Hematopoietic multipotent progenitor cell treated with erythropoietin and hydrocortisone succinate and interleukin-3 and kit ligand, for 17 days (in vitro differentiated cells): ENCODE results near the gene PRAC2.

ENCODE experiments used
- DNase-seq: peaks from one replicate; pipeline ENCODE4 v3.0.0-alpha.2; 2015; ENCODE audit warnings: low spot score

PRAC2 gene

DNA sequence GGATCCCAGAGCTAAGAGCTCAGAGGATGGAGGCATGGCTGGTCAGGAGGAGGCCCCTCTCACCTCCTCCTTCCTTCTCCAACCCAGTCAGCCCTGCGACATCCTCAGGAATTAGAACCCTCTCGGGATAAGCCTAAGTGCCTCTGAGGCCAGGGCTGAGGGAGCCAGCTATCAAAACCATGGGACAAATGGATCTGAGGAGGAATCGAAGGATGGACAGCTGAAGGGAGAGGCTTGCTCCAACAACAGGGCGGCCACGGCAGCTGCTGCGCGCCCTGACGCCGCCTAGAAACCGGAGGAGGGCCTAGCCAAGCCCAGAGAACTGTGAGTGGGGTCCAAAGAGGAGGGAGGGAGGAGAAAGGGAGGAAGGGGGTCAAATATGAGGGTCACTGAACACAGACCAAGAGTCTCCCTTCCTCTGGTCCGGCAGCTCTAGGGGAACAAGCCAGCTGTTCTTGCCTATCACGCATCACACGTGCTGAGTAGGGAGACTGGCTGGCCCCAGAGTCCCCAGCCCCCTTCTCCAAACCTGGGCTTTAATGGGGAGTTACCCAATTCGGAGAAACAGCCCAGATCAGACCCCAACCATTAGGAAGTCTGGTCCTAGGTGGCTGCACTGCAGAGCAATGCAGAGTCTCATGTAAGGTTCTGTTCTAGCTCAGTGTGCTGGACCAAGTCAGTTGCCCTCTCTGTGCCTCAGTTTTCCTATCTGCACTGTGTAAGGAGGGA is 11.5 kb downstream of the PRAC2 start:
- no peak for DNase-seq

DNA sequence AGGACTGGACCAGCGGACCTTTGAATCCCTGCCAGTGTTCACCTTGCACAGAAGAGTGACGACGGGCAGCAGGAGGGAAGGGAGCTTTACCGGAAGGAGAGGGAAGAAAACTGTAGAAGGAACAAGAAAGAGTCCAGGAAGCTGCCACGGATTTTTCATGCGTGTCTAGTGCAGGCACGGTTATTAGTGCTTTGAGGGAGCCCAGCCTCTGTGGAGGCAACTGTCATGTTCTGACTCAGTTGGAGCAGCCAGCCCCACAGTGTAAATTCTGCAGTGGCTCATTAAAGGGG is 12.0 kb downstream of the PRAC2 start:
- DNase-seq: no peak

DNA sequence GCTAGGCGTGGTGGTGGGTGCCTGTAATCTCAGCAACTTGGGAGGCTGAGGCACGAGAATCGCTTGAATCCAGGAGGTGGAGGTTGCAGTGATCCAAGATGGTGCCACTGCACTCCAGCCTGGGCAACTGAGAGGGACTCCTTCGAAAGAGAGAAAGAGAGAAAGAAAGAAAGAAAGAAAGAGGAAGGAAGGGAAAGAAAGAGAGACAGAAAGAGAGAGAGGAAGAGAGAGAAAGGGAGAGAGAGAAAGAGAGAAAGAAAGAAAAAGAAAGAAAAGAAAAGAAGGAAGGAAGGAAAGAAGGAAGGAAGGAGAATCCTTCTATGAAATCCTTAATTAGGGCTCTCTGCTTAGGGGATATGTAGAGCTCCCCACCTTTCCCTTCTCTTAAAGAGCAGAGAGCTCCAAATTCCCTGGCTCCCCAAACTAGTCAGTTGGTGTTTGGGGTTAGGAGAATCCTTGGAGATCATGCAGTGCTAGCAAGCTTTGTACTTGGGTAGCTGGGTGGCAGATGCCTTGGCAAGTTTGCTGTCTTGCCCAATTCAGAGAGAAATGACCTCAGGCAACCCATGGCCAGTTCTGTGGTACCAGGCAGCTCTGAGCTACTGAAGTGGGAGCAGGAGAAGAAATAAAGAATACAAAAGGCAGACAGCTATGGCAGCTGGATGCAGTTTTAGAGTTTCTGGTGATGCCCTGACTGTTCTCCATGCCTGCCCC is 14.5 kb downstream of the PRAC2 start:
- DNase-seq: no peak

DNA sequence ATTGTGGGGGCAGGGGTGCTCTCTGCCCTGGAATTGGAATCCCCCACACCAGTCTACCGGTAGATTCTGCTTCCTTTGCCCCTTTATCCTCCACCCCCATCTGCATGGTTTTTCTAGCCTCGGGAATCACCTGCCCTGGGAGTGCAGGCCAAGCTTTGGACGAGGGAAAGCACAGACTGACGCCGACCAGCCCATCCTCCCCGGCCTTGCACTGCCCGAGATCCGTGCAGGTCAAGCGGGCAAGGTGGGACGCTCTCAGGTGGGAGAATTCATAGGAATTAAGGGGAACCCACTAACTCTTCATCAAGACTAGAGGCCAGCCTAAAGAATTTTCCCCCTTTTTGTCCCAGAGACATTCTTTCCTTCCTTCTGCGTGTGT is 15.4 kb downstream of the PRAC2 start:
- DNase-seq: no peak

DNA sequence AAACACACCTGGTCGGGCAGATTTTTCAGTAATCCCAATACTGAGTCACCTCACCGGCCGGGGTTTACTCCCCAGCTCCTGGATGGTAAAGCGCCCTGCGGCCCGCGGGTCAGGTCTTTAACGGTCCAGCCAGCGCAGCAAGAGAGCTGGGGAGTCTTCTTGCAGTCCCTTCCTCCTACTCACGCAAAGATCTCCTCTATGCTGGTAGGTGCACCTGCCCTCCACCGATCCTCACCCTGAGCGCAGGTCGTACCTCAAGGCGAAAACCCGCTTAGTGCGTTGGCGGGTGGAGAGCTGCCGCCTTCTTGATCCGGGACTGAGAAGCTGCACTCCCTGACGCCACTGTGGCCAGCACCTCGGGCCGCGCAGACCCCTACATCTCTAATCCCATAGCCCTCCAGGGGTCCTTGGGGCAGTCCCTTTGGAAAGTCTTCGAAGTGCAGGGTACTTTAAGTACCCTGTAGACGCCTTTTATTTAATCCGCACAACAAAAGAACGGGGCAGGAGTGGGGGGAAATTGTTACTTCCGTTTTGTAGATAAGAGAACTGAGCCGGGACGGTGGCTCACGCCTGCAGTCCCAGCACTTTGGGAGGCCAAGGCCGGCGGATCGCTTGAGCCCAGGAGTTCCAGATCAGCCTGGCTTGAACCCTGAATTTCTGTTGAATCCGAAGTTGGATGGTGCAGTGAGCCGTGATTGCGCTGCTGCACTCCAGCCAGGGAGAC is 16.0 kb downstream of the PRAC2 start:
- DNase-seq: no peak

DNA sequence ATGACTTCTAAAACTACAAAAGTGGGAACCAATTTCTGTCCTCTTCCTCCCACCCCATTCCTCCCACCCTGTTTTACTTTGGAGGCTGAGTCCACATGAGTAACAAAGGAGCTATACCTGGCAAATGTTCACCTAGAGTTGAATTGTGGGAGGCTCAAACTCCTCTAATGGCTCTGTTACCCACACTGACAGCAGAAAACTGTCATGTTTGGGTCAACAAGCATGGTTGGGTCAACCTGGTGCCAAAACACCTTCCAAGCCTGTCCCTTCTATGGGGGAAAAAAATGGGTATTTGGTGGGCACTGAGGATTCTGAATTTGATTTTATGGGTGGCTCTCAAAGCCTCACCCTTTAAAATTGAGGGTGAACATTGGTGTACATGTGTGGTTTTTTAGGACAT is 17.6 kb downstream of the PRAC2 start:
- no peak for DNase-seq

DNA sequence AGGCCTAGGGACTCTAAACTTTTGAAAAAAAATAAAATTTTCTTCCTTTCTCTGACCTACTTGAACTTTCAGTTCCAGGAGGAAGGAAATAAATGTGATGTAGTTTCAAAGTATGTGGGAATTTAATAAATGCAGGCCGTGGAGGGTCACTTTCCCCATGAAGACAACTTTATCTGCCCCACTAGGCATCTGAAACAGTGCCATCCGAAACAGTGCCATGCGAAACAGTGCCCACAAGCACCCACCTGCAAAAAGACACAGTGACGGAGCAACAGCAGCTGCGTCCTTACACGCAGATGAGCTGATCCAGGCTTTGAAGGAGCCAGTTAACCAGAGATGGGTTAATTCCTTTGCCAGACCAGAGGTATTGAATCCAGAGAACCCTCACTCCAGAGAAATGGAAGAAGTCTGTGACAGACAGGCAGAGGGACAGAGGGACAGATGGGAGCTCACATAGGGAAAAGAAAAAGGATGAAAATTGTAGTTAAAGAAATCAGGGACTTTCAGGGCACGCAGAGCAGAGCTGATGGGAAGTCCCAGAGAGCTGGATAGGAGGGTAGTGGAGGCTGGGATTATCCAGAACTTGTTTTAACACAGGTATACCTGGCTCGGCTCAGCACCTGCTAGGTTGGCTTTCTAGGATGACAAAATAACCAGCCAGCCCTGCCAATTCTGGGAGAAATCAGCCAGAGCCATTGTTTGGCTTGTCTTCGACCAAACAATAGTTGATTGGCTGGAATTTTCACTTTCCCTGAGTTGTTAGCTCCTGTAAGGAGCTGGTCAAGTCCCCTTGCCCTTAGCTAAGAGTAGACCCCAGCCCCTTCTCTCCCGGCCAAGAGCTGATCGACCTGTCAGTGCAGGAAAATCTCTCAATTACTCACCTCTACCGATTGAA is 22.6 kb downstream of the PRAC2 start:
- no peak for DNase-seq

DNA sequence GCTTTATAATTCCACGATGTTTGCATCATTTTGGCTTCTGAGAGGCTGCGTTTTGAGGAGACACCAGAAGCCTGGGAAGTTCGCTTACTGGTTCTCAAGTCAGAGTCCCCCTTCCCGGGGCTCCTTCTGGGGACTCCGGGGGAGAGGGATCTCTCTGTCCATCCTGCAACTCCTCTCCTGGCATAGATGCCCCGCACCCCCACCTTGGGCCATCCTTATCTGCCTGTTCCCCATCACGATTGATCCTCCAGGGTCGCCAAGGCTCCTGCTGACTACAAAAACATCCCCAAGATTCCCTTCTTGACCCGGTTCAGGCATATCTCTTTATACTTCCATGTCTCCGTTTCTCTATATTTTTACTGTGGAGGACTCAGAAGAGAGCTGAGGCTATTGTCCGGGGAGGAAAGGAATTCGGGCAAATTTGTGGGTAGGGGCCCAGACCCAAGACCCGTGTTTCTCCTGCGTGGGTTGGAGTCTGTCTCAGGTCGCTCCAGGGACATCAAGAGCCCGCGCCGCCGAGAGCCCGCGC is 24.0 kb downstream of the PRAC2 start:
- no peak for DNase-seq

DNA sequence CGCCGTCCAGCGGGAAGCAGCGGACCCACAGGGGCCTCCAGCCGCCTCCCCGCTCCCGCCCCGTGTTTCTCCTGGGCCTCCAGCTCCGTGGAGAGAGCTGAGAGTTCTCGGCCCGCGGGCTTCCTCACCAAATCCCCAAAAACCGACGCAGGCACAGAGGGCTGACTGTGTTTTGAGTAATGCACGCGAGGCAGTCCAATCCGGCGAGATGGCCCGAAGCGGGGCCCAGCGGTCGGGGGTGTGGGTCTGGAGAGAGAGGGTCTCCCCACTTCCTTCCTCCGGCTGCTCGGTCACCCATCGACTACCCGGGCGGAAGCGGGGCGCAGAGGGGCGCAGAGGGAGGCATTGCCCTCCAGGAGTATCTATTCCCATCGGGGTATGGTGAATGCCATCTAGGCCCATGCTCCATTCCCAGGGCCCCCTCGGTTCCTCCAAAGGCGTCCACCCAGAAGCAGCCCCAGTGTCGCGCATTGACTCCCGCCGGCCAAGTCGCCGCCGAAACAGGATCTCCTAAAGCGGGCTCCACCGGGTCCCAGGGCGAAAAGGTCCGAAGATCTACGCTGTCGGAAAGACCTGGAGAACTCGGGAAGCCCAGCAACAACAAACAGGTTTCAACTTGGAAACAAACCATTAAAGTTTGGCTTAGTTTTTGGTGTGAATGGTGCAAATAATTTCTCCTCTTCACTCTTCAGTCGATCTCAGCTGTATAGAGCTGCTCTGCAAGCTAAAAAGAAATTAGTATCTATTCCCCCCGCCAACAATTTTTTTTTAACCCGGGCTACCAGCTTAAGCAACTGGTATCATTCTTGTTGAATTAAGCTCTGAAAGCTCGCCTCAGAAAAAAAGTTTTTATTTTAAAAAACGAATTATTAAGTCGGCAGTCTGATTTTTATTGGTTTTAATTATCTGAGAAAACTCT is 24.7 kb downstream of the PRAC2 start:
- DNase-seq: no peak

DNA sequence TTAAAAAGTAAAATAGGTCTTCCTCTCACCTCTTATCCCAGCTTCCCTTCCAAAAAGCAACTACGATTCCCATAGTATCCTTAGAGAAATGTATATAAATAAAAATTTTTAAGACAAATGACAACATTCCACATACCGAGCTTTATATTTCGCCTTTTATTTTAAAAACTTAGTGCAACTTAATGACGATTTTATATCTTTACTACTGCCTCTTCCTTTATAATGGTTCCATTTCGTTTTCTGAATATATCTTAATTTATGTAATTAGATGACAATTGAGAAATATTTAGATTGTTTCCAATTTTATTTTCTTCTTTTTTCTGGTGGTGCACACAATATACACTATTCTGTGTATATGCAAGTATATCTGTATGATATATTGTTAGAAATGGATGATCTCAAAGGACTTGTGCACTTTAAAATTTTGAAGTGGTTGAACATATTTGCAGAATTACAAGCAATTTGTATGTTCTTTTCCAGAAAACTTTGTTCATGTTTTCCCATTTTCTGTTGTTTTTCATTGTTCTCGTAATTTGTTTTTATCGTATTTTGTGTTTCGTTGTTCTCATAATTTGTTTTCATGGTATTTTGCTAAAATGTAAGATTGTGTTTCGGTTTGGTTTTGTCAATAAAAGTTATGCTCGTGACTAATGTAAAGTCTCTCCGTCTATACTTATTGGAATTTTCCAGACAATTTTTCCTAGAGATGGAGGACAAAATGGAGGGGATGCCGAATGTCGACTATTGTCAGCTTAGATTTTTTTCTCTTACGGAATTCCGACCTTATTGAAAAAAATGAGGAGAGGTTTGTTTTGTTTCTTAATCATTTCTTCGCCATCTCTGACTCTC is 26.0 kb downstream of the PRAC2 start:
- DNase-seq: no peak

DNA sequence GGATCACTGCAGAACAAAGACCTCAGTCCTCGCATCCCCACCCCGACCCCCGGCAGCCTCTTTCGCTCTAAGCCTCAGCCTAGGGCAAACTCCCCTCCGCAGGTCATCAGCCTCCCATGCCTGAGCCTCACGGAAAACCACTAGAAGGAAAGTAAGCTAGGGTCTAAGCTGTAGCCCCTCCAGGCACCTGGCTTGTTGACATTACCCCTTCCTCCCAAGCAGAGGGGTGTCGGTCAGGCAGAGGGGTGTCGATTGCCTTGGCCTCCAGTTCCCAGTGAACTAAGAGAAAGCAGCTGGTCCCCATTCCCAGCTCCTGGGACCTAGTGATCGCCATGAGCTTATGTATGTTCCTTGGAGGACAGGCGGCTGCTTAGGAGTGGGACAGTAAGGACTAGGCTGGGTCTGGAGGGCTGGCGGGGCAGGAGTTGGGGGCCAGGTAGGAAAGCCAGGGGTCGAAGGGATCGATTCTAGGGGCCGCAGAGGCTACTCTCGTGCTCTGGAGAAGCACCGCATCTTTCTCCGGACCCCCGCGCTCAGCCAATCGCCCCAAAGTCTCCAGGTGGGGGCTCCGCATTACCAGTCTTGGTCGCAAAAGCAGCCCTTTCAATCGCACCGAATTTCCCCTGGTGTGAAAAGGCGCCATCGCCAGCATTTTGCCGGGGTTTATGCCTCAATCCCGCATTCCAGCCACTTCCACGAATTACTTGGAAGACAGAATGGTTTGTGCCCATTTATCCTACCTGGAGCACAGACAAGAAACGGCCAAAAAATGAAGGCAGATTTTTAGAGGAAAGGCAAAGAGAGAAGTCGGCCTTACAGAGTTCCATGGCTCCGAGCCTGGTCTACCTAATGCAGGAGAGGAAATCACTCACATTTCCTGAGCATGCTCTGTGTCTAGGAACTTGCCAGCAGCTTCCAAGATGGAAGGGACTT is 26.9 kb downstream of the PRAC2 start:
- no peak for DNase-seq

DNA sequence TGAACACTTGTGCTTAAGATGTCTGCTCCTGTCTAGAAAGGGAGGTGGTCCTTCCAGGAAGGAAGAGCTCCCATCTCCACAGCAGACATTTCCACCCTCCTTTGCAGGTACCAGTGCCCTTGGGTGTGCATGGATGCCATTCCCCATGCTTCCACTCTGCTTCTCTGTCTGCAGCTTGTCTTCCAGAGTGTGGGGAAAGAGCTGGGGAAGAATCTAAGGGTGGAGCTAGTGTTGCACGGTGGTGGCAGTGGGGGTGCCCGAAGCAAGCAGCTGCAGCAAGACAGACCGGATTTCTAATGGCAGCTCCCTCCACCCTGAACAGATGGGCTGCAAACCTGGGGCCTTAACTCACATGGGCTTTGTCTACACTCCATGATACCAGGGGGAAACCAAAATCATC is 28.2 kb downstream of the PRAC2 start:
- no peak for DNase-seq

DNA sequence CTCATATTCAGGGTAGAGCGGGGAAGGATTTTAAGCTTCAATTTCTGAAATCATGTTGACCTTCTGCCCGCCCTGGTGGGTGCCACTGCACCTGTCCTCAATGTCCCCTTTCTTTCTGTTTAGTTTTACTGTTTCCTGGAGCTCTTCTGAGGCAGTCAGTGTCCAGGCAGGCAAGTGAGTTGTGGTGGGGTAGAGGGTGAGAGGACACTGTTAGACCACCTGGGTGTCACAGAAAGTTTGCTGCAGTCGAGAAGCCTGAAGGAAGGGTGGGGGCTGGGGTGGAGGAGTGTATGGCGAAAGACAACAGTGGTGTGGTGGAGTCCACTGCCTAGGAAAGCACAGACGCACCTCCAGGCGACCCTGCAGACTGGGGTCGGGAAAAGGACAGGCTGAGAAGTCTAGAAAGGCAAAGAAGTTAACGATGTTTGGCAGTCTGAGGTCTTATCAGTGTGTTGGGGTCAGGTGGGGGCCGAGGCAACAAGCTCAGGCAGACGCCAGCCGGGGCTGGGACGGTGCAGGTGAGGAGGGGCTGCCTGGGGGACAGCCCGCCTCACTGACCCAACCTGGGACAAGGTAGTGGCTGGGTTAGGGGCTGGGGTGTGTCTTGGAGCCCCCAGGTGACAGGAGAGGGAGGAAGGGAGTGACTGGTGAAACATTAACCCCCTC is 28.9 kb downstream of the PRAC2 start:
- no peak for DNase-seq

DNA sequence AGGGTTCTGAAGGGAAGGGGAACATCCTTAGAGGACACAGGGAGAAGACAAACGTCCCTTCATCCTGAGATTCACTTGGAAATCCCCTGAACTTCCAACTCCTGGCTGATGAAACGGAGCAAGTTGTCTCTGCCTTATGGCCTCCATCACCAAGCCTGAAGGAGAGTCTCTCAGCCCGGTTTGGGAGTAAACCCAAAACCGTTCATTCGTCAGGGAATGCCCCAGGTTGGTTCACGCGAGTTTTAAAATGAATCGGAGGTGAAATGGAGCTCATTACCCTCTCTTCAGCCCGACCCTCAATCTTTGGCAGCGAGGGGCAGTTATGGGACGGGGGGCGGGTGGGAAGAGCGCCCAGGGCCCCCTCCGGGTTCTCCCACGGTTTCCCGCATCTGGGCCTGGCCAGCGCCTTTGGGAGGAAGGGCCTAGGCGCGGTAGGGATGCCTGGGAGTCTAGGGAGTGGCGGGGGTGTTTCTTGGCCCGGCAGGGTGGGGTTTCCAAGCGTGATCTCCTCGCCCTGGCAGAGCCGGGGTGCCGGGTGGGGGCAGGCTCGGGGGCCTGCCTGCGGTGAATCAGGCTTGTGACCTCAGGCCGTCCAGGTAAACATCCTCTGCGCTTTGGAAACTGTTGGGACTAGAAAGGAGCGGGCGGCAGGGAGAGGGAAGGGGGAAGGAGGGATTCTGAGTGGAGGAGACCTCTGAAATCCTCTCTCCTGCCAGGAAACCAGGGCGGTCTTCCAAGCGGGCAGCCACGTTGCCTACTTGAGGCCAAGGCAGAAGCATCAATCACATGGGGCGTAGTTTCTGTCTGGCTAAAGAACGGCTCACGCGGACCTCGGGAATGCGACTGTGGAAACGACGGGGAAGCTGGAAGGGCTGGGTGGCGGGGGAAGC is 29.7 kb downstream of the PRAC2 start:
- DNase-seq: no peak

DNA sequence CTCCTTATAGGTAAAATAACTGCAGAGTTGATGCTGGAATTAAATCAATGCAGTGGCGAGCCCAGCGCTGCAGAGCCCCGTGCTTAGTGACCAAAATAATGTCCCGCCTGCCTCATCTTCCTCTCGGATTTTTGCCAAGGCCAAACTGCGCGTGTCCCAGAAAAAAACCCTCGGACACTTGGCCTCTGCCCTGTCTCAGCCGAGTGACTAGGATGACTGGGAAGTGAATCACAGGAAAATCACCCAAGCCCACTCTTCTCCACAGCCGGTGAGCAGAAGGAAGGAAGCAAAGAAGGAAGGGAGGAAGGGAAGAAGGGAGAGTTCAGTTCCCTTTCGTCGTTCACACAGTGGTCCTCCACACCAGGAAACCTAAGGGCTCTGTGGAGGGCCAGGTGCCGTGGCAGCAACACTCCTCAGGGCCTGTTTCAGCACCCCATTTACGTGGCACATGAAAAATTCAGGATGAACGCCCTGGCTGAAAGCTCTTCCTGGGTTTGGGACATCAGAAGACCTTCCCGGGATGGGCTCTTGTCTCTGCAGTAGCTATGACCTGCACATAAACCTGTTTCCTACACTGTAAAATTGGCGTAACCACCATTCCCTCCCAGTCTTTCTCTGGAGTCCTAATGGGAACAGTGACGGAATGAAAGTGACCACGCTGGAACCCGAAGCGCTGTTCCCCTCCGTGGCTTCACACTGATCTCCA is 31.0 kb downstream of the PRAC2 start:
- DNase-seq: no peak

DNA sequence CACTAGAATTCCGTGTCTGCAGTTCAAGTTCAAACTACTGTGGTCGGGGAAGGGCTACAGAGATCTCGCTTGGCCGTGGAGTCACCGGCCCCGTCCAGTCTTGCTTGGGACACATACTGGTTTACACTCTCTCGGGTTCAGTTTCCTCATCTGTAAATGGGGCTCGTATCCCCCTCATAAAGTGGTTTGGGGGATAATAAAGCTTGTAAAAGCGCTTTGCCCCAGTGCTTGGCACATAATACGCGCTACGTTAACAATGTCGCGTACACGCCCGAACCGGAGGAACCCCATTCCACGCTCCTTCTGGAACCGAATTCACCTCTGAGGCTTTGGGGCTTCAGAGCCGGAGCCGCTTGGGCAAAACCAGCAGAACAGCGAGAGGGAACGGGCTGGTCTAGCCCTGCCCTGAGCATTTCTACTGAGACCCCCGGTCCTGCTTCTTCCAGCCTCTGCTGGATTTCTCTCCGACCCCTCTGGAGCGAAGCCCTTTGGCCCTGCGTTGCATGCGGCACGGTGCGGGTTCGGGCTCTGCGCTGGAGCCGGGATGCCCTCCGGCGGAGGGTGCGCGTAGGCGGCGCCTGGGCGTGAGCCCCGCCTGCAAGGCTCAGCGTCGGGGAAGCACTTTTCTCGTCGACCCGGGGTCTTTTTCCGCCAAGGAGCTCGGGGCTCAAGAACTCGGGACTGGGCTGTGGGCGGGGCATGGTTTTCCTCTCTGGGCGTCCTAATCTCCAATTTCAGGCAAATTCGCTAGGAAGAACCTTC is 31.7 kb downstream of the PRAC2 start:
- no peak for DNase-seq
